PC-9 (cell line): ENCODE measurements around the gene CNPY4. TPM values are rescaled to one million over a fixed set of nuclear protein-coding genes. Genes with fewer than 3 reads are reported as not detected.

ENCODE experiments used
- BruUV-seq: library from RNA; stranded (reverse); fragments of 400-500 nt; replicated peaks from 2 replicates; lab custom pipeline; 2021; lab: Mats Ljungman, UMichigan
- CTCF ChIA-PET: fragments of 300-600 bp; sonication (Branson Sonifier 250); formaldehyde crosslinking; loops from one replicate; lab custom pipeline; 2022; ENCODE audit warnings: antibody characterized with exemption; lab: Charles Lee
- POLR2A ChIA-PET: fragments of 300-600 bp; sonication (Branson Sonifier 250); formaldehyde crosslinking; loops from one replicate; lab custom pipeline; 2022; ENCODE audit warnings: antibody characterized with exemption; ENCODE audit not compliant: unreplicated experiment; lab: Charles Lee
- DNase-seq, 2 experiments: peaks; one replicate each; pipeline versions ENCODE4 v3.0.0 to v3.0.0-alpha.2; 2015 to 2022; ENCODE audit warnings: mixed read lengths in 1 of 2
- H2AFZ ChIP-seq: fragments of 200-600 bp; sonication (generic); 2 replicates; pipeline ENCODE4 v1.8.1; 2017; ENCODE audit warnings: antibody characterized with exemption
- H3F3A ChIP-seq: fragments of 200-600 bp; sonication (generic); 2 replicates; pipeline ENCODE4 v1.8.1; 2017; ENCODE audit warnings: antibody characterized with exemption, mild to moderate bottlenecking, low read depth; ENCODE audit not compliant: insufficient read depth
- H3K27ac ChIP-seq: fragments of 200-600 bp; sonication (generic); 2 replicates; pipeline ENCODE4 v1.6.1; 2016; ENCODE audit warnings: mixed run types
- H3K27me3 ChIP-seq: fragments of 200-600 bp; sonication (generic); 2 replicates; pipeline ENCODE4 v1.6.1; 2016; ENCODE audit warnings: low read depth, mixed run types; ENCODE audit not compliant: insufficient read depth
- H3K36me3 ChIP-seq: fragments of 200-600 bp; sonication (generic); 2 replicates; pipeline ENCODE4 v1.6.1; 2016; ENCODE audit warnings: low read depth, mixed run types
- H3K4me1 ChIP-seq: fragments of 200-600 bp; sonication (generic); replicated peaks from 2 replicates; pipeline ENCODE4 v1.6.1; 2016; ENCODE audit warnings: mixed run types; ENCODE audit not compliant: insufficient read depth
- H3K4me2 ChIP-seq: fragments of 200-600 bp; sonication (generic); 2 replicates; pipeline ENCODE4 v1.6.1; 2017; ENCODE audit warnings: mixed run types
- H3K4me3 ChIP-seq: fragments of 200-600 bp; sonication (generic); 2 replicates; pipeline ENCODE4 v1.6.1; 2016; ENCODE audit warnings: mixed run types
- H3K79me2 ChIP-seq: fragments of 200-600 bp; sonication (generic); 2 replicates; pipeline ENCODE4 v1.6.1; 2017; ENCODE audit warnings: low read depth, mixed run types
- H3K9me2 ChIP-seq: fragments of 200-600 bp; sonication (generic); 2 replicates; pipeline ENCODE4 v1.8.1; 2017; ENCODE audit warnings: mild to moderate bottlenecking; ENCODE audit not compliant: insufficient read depth
- H3K9me3 ChIP-seq: fragments of 200-600 bp; sonication (generic); 2 replicates; pipeline ENCODE4 v1.8.1; 2016; ENCODE audit warnings: low read depth; ENCODE audit not compliant: insufficient read depth
- H4K20me1 ChIP-seq: fragments of 200-600 bp; sonication (generic); 2 replicates; pipeline ENCODE4 v1.8.1; 2017; ENCODE audit not compliant: insufficient read depth
- CTCF ChIP-seq: fragments of 200-600 bp; sonication (generic); conservative IDR thresholded peaks from 2 replicates; pipeline ENCODE4 v1.6.1; 2017; ENCODE audit warnings: mixed run types, antibody characterized with exemption, mild to moderate bottlenecking, moderate library complexity
- EZH2 ChIP-seq: fragments of 200-600 bp; sonication (generic); IDR thresholded peaks from 2 replicates; pipeline ENCODE4 v1.8.0; 2017; ENCODE audit warnings: antibody characterized with exemption, low read depth
- intact Hi-C: fragments of 100-400 bp; cut with micrococcal nuclease; formaldehyde crosslinking; loops from one replicate; pipeline ENCODE4 v1.10.0; 2022; ENCODE audit not compliant: unreplicated experiment
- total RNA-seq: library from RNA; stranded (reverse); gene quantifications from 2 replicates; pipeline ENCODE4 v1.2.3, GENCODE V29; 2021

The CNPY4 gene
- total RNA-seq, 1 experiment from 2014 or later: 10.3 TPM

- H4K20me1 ChIP-seq: peaks cover 22% of the 10 kb centered on the region; the same call in 1 of the 2 replicates
- DNase-seq: no peak
- H3K4me2 ChIP-seq: no peak overlapping the region
- no peaks in the 10 kb centered on the region for H3K27me3 ChIP-seq
- peaks cover 12% of the 10 kb centered on the region; the same call in 1 of the 2 replicates for H3K4me1 ChIP-seq
- H3F3A ChIP-seq: peaks cover 92% of the 10 kb centered on the region
- H3K27ac ChIP-seq: no peak overlapping the region
- no peak overlapping the region for H2AFZ ChIP-seq
- CTCF ChIA-PET: no interaction called here
- intact Hi-C loops: no loop called here
- H3K36me3 ChIP-seq: peaks cover 52% of the 10 kb centered on the region
- H3K79me2 ChIP-seq: peaks cover 39% of the 10 kb centered on the region
- no peak overlapping the region for H3K4me3 ChIP-seq
- H3K9me2 ChIP-seq: no peaks in the 10 kb centered on the region
- TF ChIP-seq CTCF (no peak), EZH2 (no peak)
- no peaks in the 10 kb centered on the region for H3K9me3 ChIP-seq
- POLR2A ChIA-PET: no interaction called here
- BruUV-seq: no TSS peak
These were observed 23.7 kb upstream of the CNPY4 start for GRCh38 chr7:100095704-100096103.

GRCh38 chr7:100098913-100099312, 20.5 kb upstream of the CNPY4 start:
- BruUV-seq: no TSS peak
- H3K36me3 ChIP-seq: peaks cover 48% of the 10 kb centered on the region
- H3K4me2 ChIP-seq: peak overlapping the region; percentile 94
- peaks cover 19% of the 10 kb centered on the region for H3K4me1 ChIP-seq
- H3F3A ChIP-seq: peaks cover 76% of the 10 kb centered on the region
- peaks cover 15% of the 10 kb centered on the region; the same call in 1 of the 2 replicates for H4K20me1 ChIP-seq
- ChIA-PET CTCF (interaction anchor here (0.6 kb wide), 1 partner anchor 218 kb away, joined by 3 read pairs; no protein-coding TSS in a partner anchor), POLR2A (no interaction called here)
- no peaks in the 10 kb centered on the region for H3K9me3 ChIP-seq
- H2AFZ ChIP-seq: no peak overlapping the region
- no peak overlapping the region for H3K27ac ChIP-seq
- peaks cover 48% of the 10 kb centered on the region for H3K79me2 ChIP-seq
- no peak for DNase-seq
- intact Hi-C loops: no loop called here
- TF ChIP-seq CTCF (no peak), EZH2 (no peak)
- H3K27me3 ChIP-seq: no peaks in the 10 kb centered on the region
- H3K9me2 ChIP-seq: no peaks in the 10 kb centered on the region
- H3K4me3 ChIP-seq: no peak overlapping the region

- TF ChIP-seq CTCF: no peak
- no peak for TF ChIP-seq EZH2
- Histone ChIP-seq H2AFZ (no peak overlapping the region), H3K36me3 (peaks cover 43% of the 10 kb centered on the region), H3K27ac (no peak overlapping the region), H3K9me2 (no peaks in the 10 kb centered on the region), H4K20me1 (peaks cover 15% of the 10 kb centered on the region; the same call in 1 of the 2 replicates), H3K27me3 (no peaks in the 10 kb centered on the region), H3K79me2 (peaks cover 48% of the 10 kb centered on the region), H3K9me3 (no peaks in the 10 kb centered on the region), H3K4me1 (peaks cover 19% of the 10 kb centered on the region), H3F3A (peaks cover 70% of the 10 kb centered on the region), H3K4me3 (peak overlapping the region; percentile 99), H3K4me2 (peak overlapping the region; percentile 94)
- no TSS peak for BruUV-seq
- ChIA-PET POLR2A (no interaction called here), CTCF (interaction anchor here (0.6 kb wide), 1 partner anchor 218 kb away, joined by 3 read pairs; no protein-coding TSS in a partner anchor)
- DNase-seq: no peak
- intact Hi-C loops: no loop called here
These were observed 20.0 kb upstream of the CNPY4 start for GRCh38 chr7:100099452-100099851.
